Parathyroid adenoma (tissue), 2 donors: ENCODE measurements around the gene MAP1LC3B.

Experiments used
- H2AFZ ChIP-seq: fragments of 300-600 bp; sonication (generic); one replicate; pipeline ENCODE4 v1.7.0; 2017; ENCODE audit warnings: antibody characterized with exemption, mild to moderate bottlenecking
- H3K27ac ChIP-seq: fragments of 300-600 bp; sonication (generic); one replicate; pipeline ENCODE4 v1.7.0; 2017
- H3K27me3 ChIP-seq: fragments of 300-600 bp; sonication (generic); one replicate; pipeline ENCODE4 v1.7.0; 2017; ENCODE audit warnings: low read length; ENCODE audit not compliant: control insufficient read depth, insufficient read depth
- H3K36me3 ChIP-seq: fragments of 300-600 bp; sonication (generic); one replicate; pipeline ENCODE4 v1.7.0; 2017; ENCODE audit warnings: low read length; ENCODE audit not compliant: control insufficient read depth, insufficient read depth
- H3K4me1 ChIP-seq: fragments of 300-600 bp; sonication (generic); one replicate; pipeline ENCODE4 v1.7.0; 2017; ENCODE audit warnings: control low read depth
- H3K4me2 ChIP-seq: fragments of 300-600 bp; sonication (generic); one replicate; pipeline ENCODE4 v1.7.0; 2017; ENCODE audit warnings: low read length
- H3K4me3 ChIP-seq: fragments of 300-600 bp; sonication (generic); one replicate; pipeline ENCODE4 v1.7.0; 2017; ENCODE audit warnings: low read depth, low read length
- H3K79me2 ChIP-seq: fragments of 300-600 bp; sonication (generic); one replicate; pipeline ENCODE4 v1.7.0; 2017; ENCODE audit warnings: control low read depth
- H3K9ac ChIP-seq: fragments of 300-600 bp; sonication (generic); one replicate; pipeline ENCODE4 v1.7.0; 2017; ENCODE audit warnings: mild to moderate bottlenecking
- H3K9me3 ChIP-seq: fragments of 300-600 bp; sonication (generic); one replicate; pipeline ENCODE4 v1.7.0; 2017; ENCODE audit warnings: low read length; ENCODE audit not compliant: control insufficient read depth
- CTCF ChIP-seq: fragments of 300-600 bp; sonication (generic); IDR thresholded peaks from one replicate; pipeline ENCODE4 v1.7.0; 2017; ENCODE audit warnings: antibody characterized with exemption, mild to moderate bottlenecking
- donor health status: primary hyperparathyroidism.

The MAP1LC3B gene

DNA sequence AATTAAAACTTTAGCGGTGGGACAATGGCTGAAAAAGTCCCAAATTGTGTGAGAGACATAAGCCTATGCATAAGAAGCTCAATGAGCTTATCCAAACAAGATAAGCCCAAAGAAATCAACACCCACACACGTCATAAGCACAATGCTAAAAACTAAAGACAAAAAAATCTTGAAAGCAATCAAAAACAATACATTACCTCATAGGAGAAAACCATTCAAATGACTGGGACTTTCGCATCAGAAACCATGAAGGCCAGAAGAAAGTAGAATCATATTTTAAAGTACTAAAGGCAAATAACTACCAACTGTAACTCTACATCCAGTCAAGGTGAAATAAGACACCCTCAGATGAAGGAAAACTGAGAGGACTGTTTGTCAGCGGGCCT lies 50.4 kb downstream of the MAP1LC3B start:
- Histone ChIP-seq H3K79me2 (peaks cover 29% of the 10 kb centered on the region), H3K27me3 (no peaks in the 10 kb centered on the region), H3K4me3 (no peak overlapping the region), H3K9ac (no peak overlapping the region), H3K4me1 (no peaks in the 10 kb centered on the region), H3K36me3 (no peaks in the 10 kb centered on the region), H3K4me2 (no peak overlapping the region), H2AFZ (no peak overlapping the region), H3K9me3 (no peaks in the 10 kb centered on the region), H3K27ac (no peak overlapping the region)
- no peak for TF ChIP-seq CTCF

DNA sequence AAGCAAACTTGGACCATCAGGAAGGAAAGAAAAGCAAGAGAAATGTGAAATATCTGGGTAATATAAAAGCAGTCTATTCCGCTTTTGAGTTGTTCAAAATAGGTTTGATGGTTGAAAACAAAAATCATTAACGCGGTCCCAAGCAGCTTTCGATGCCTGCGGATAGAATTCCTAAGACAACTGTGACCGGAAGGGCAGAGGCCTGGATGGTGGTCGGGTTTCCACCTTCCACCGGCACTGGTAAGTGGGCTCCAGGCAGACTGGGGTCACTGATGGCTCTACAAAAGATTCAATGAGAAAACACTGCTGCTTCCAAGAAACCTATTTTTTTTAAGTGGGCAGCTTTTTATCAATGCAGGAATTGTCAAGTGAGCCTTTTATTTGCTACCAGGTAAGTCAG lies 50.9 kb downstream of the MAP1LC3B start:
- H3K27me3 ChIP-seq, result no peaks in the 10 kb centered on the region
- no peak overlapping the region for H3K27ac ChIP-seq
- H3K4me2 ChIP-seq, result no peak overlapping the region
- peaks cover 25% of the 10 kb centered on the region for H3K79me2 ChIP-seq
- H3K4me3 ChIP-seq, result no peak overlapping the region
- H3K36me3 ChIP-seq, result no peaks in the 10 kb centered on the region
- H3K4me1 ChIP-seq, result no peaks in the 10 kb centered on the region
- H2AFZ ChIP-seq, result no peak overlapping the region
- TF ChIP-seq CTCF, result no peak
- H3K9ac ChIP-seq, result no peak overlapping the region
- no peaks in the 10 kb centered on the region for H3K9me3 ChIP-seq

- Histone ChIP-seq H3K9ac (no peak overlapping the region), H3K27ac (no peak overlapping the region), H3K36me3 (no peaks in the 10 kb centered on the region), H3K9me3 (no peaks in the 10 kb centered on the region), H3K4me1 (no peaks in the 10 kb centered on the region), H3K79me2 (peaks cover 20% of the 10 kb centered on the region), H2AFZ (no peak overlapping the region), H3K27me3 (no peaks in the 10 kb centered on the region), H3K4me3 (no peak overlapping the region), H3K4me2 (no peak overlapping the region)
- no peak for TF ChIP-seq CTCF
These were observed 51.8 kb downstream of the MAP1LC3B start for GRCh38 chr16:87443964-87444363.

DNA sequence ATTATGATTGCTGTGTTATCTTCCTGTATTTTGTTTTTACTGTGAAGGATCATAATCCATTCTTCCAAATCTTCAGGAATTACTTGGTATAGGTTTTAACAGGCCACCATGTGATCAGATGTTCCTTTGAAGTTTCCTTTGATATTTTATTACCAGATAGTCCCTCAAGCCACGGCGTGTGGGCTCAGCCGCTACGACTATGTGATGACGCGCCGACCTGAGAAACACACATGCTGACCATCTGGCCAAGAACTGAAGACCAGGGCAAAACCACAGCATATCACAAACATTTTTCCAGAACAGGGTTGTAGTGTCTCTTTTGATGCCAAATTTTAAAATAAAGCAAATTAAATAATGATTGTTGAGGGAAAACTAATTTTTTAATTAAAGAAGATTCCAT lies 53.4 kb downstream of the MAP1LC3B start:
- no peak overlapping the region for H3K27ac ChIP-seq
- no peaks in the 10 kb centered on the region for H3K36me3 ChIP-seq
- H3K4me3 ChIP-seq, result no peak overlapping the region
- H3K9me3 ChIP-seq, result no peaks in the 10 kb centered on the region
- no peak overlapping the region for H3K9ac ChIP-seq
- H3K4me2 ChIP-seq, result no peak overlapping the region
- H3K27me3 ChIP-seq, result no peaks in the 10 kb centered on the region
- no peaks in the 10 kb centered on the region for H3K4me1 ChIP-seq
- no peak for TF ChIP-seq CTCF
- H2AFZ ChIP-seq, result no peak overlapping the region
- peaks cover 18% of the 10 kb centered on the region for H3K79me2 ChIP-seq

GRCh38 chr16:87446479-87446878 lies 54.3 kb downstream of the MAP1LC3B start:
- Histone ChIP-seq H3K4me2 (no peak overlapping the region), H3K9me3 (no peaks in the 10 kb centered on the region), H3K4me1 (peaks cover 4% of the 10 kb centered on the region), H3K4me3 (no peak overlapping the region), H3K27ac (peak overlapping the region; percentile 30), H3K36me3 (no peaks in the 10 kb centered on the region), H3K79me2 (peaks cover 11% of the 10 kb centered on the region), H3K9ac (no peak overlapping the region), H2AFZ (no peak overlapping the region), H3K27me3 (no peaks in the 10 kb centered on the region)
- TF ChIP-seq CTCF, result no peak
